Measurements from ENCODE around the gene MCM9. TPM values are rescaled to one million over a fixed set of nuclear protein-coding genes. Genes with fewer than 3 reads are reported as not detected.
"Not testable (repeated sequence)": the region's sequence is repeated elsewhere in the genome, so short reads cannot be mapped to it uniquely, and the experiment has no call there.

Gene MCM9
- total RNA-seq, 2 donors from 2014 or later: 9.9 to 33.9 TPM

- intact Hi-C loops (cut with DNase I): no loop called here
- Histone ChIP-seq H3K9me3 (no peaks in the 10 kb centered on the region), H3K4me3 (no peak overlapping the region), H3K27me3 (no peaks in the 10 kb centered on the region), H3K4me1 (peaks cover 8% of the 10 kb centered on the region), H3K27ac (no peak overlapping the region), H3K36me3 (replicated peaks in 1 of 2; ENCODE audit: insufficient read depth in 1 of 2, low read depth in 2 of 2) (no peaks in the 10 kb centered on the region)
- no peak for TF ChIP-seq POLR2A (IDR thresholded peaks at IDR 0.05)
- ATAC-seq (no peak), DNase-seq (no peak)
- WGBS, 2 donors: 77 to 85% methylated on average over 6 of the region's 6 CpGs
Measured at GRCh38 chr6:118801257-118801656, 133.7 kb downstream of the MCM9 start.

GRCh38 chr6:118800394-118801071, 134.4 kb downstream of the MCM9 start:
- TF ChIP-seq POLR2A (IDR thresholded peaks at IDR 0.05) (no peak), CTCF (IDR thresholded peaks at IDR 0.05) (peak; percentile 55 to 85 (median 78))
- H3K4me1 ChIP-seq: peaks cover 8% of the 10 kb centered on the region
- DNase-seq (peak; percentile 80 to 90 (median 88)), ATAC-seq (peak; percentile 94)
- intact Hi-C loops (cut with DNase I): no loop called here
- H3K27me3 ChIP-seq: no peaks in the 10 kb centered on the region
- H3K9me3 ChIP-seq: no peaks in the 10 kb centered on the region
- no peaks in the 10 kb centered on the region for H3K36me3 ChIP-seq (replicated peaks in 1 of 2; ENCODE audit: insufficient read depth in 1 of 2, low read depth in 2 of 2)
- no peak overlapping the region for H3K27ac ChIP-seq
- WGBS, 2 donors: 10 to 13% methylated on average over 17 of the region's 17 CpGs
- no peak overlapping the region for H3K4me3 ChIP-seq

- Histone ChIP-seq H3K9me3 (no peaks in the 10 kb centered on the region), H3K27me3 (no peaks in the 10 kb centered on the region), H3K4me1 (peaks cover 8% of the 10 kb centered on the region), H3K4me3 (no peak overlapping the region), H3K36me3 (replicated peaks in 1 of 2; ENCODE audit: insufficient read depth in 1 of 2, low read depth in 2 of 2) (no peaks in the 10 kb centered on the region), H3K27ac (no peak overlapping the region)
- DNase-seq (no peak), ATAC-seq (no peak)
- no peak for TF ChIP-seq POLR2A (IDR thresholded peaks at IDR 0.05)
- no peak for TF ChIP-seq CTCF (IDR thresholded peaks at IDR 0.05)
- whole genome bisulfite sequencing, 2 donors: 73 to 83% methylated on average over 4 of the region's 4 CpGs
- intact Hi-C loops (cut with DNase I): no loop called here
Measured at GRCh38 chr6:118799826-118800225, 135.1 kb downstream of the MCM9 start.

- H3K4me3 ChIP-seq; H3K27ac ChIP-seq; H3K4me1 ChIP-seq; H3K27me3 ChIP-seq; intact Hi-C loops (cut with DNase I); H3K9me3 ChIP-seq; ATAC-seq; H3K36me3 ChIP-seq (replicated peaks in 1 of 2; ENCODE audit: insufficient read depth in 1 of 2, low read depth in 2 of 2): not testable (repeated sequence)
- 67 to 81% methylated on average over 5 to 9 of the region's 9 CpGs for WGBS, 2 donors
- peak in 3 of 4 donors; percentile 21 to 42 (median 34) for DNase-seq
Measured at GRCh38 chr6:118796548-118796947, 138.4 kb downstream of the MCM9 start.

GRCh38 chr6:118791499-118791898, 143.5 kb downstream of the MCM9 start:
- Histone ChIP-seq H3K27me3 (no peaks in the 10 kb centered on the region), H3K9me3 (no peaks in the 10 kb centered on the region), H3K27ac (no peak overlapping the region), H3K4me3 (no peak overlapping the region), H3K36me3 (replicated peaks in 1 of 2; ENCODE audit: insufficient read depth in 1 of 2, low read depth in 2 of 2) (no peaks in the 10 kb centered on the region), H3K4me1 (no peaks in the 10 kb centered on the region)
- ATAC-seq (no peak), DNase-seq (no peak)
- intact Hi-C loops (cut with DNase I): no loop called here
- no peak for TF ChIP-seq POLR2A (IDR thresholded peaks at IDR 0.05)
- no peak for TF ChIP-seq CTCF (IDR thresholded peaks at IDR 0.05)
- 93 to 97% methylated on average over 6 of the region's 6 CpGs for WGBS, 2 donors

- intact Hi-C loops (cut with DNase I): no loop called here
- no peak overlapping the region for H3K4me3 ChIP-seq
- H3K9me3 ChIP-seq: no peaks in the 10 kb centered on the region
- DNase-seq: no peak
- H3K27me3 ChIP-seq: no peaks in the 10 kb centered on the region
- peaks cover under 1% of the 10 kb centered on the region for H3K4me1 ChIP-seq
- no peak overlapping the region for H3K27ac ChIP-seq
- TF ChIP-seq POLR2A (IDR thresholded peaks at IDR 0.05): no peak
- no peak for TF ChIP-seq CTCF (IDR thresholded peaks at IDR 0.05)
- no peak for ATAC-seq
- 70 to 76% methylated on average over 4 of the region's 4 CpGs for WGBS, 2 donors
- H3K36me3 ChIP-seq (replicated peaks in 1 of 2; ENCODE audit: insufficient read depth in 1 of 2, low read depth in 2 of 2): no peaks in the 10 kb centered on the region
Measured at GRCh38 chr6:118789954-118790353, 145.0 kb downstream of the MCM9 start.

Data from body of pancreas (tissue), 4 donors.